ENCODE results near the gene ZNF74. TPM values are rescaled to one million over a fixed set of nuclear protein-coding genes. Genes with fewer than 3 reads are reported as not detected.

Gene ZNF74
- total RNA-seq, 1 donor from 2014 or later, result 13.1 TPM

GRCh38 chr22:20432244-20432686 is 38.3 kb downstream of the ZNF74 start:
- no peak for DNase-seq (ENCODE audit: low read depth, low spot score)

GRCh38 chr22:20433191-20433590 is 39.2 kb downstream of the ZNF74 start:
- no peak for DNase-seq (ENCODE audit: low read depth, low spot score)

GRCh38 chr22:20433686-20434241 is 39.8 kb downstream of the ZNF74 start:
- no peak for DNase-seq (ENCODE audit: low read depth, low spot score)

- no peak for DNase-seq (ENCODE audit: low read depth, low spot score)
Observed at GRCh38 chr22:20434264-20434751, 40.4 kb downstream of the ZNF74 start.

- no peak for DNase-seq (ENCODE audit: low read depth, low spot score)
Observed at GRCh38 chr22:20434773-20435172, 40.8 kb downstream of the ZNF74 start.

GRCh38 chr22:20435436-20436306 is 41.7 kb downstream of the ZNF74 start:
- no peak for DNase-seq (ENCODE audit: low read depth, low spot score)

GRCh38 chr22:20436307-20436767 is 42.4 kb downstream of the ZNF74 start:
- no peak for DNase-seq (ENCODE audit: low read depth, low spot score)

GRCh38 chr22:20436768-20437612 is 43.0 kb downstream of the ZNF74 start:
- no peak for DNase-seq (ENCODE audit: low read depth, low spot score)

- no peak for DNase-seq (ENCODE audit: low read depth, low spot score)
Observed at GRCh38 chr22:20437613-20438426, 43.9 kb downstream of the ZNF74 start, which contains the start of gene SCARF2. TSS of gene SCARF2 (minus strand) at chr22:20437825. CDS start at chr22:20437754, 71 bp downstream.

- DNase-seq (ENCODE audit: low read depth, low spot score), result no peak
Observed at GRCh38 chr22:20438427-20438677, 44.4 kb downstream of the ZNF74 start.

GRCh38 chr22:20438678-20439492 is 44.9 kb downstream of the ZNF74 start:
- no peak for DNase-seq (ENCODE audit: low read depth, low spot score)

- DNase-seq (ENCODE audit: low read depth, low spot score), result no peak
Observed at GRCh38 chr22:20439556-20439927, 45.6 kb downstream of the ZNF74 start.

GRCh38 chr22:20439928-20440575 is 46.1 kb downstream of the ZNF74 start:
- no peak for DNase-seq (ENCODE audit: low read depth, low spot score)

GRCh38 chr22:20440637-20441591 is 47.0 kb downstream of the ZNF74 start:
- no peak for DNase-seq (ENCODE audit: low read depth, low spot score)

GRCh38 chr22:20441631-20442484 is 47.9 kb downstream of the ZNF74 start:
- no peak for DNase-seq (ENCODE audit: low read depth, low spot score)

- no peak for DNase-seq (ENCODE audit: low read depth, low spot score)
Observed at GRCh38 chr22:20442485-20443284, 48.7 kb downstream of the ZNF74 start.

- no peak for DNase-seq (ENCODE audit: low read depth, low spot score)
Observed at GRCh38 chr22:20444325-20444724, 50.4 kb downstream of the ZNF74 start.

Measured in pulmonary artery endothelial cell (primary cell).